Tibial nerve (tissue), 4 donors: ENCODE data around the gene SLC8A3.

Experiments
- CTCF ChIP-seq, 5 experiments: fragments of 200-600 bp in 3 of 5; fragments of 450-650 bp in 2 of 5; sonication (generic) in 3 of 5; IDR thresholded peaks; one replicate each; pipeline ENCODE4 v1.5.1; 2016 to 2019; ENCODE audit warnings: antibody characterized with exemption in 5 of 5, mild to moderate bottlenecking in 3 of 5, moderate library complexity in 2 of 5
- EP300 ChIP-seq, 2 donors: sonication (generic); formaldehyde crosslinking; IDR thresholded peaks; one replicate each; pipeline ENCODE4 v1.6.1; 2017; ENCODE audit warnings: antibody characterized with exemption in 2 of 2, mild to moderate bottlenecking in 1 of 2
- POLR2A ChIP-seq, 2 donors: fragments of 450-650 bp; IDR thresholded peaks; one replicate each; pipeline ENCODE4 v1.6.1; 2017; ENCODE audit warnings: antibody characterized with exemption in 2 of 2, mild to moderate bottlenecking in 2 of 2, moderate library complexity in 2 of 2

GRCh38 chr14:70045310-70045709, 143.4 kb downstream of the SLC8A3 start:
- no peak for TF ChIP-seq CTCF (IDR thresholded peaks at IDR 0.05)
- no peak for TF ChIP-seq EP300 (IDR thresholded peaks at IDR 0.05)
- no peak for TF ChIP-seq POLR2A (IDR thresholded peaks at IDR 0.05)
